Panc1 (cell line): ENCODE results near the gene LRRC25.

Experiments
- POLR2AphosphoS5 ChIP-seq: IDR thresholded peaks from 2 replicates; pipeline ENCODE4 v1.6.1; 2012; ENCODE audit warnings: mild to moderate bottlenecking, low read depth, low read length, moderate library complexity
- REST ChIP-seq, 2 experiments: IDR thresholded peaks; 2 replicates each; pipeline ENCODE4 v1.6.1; 2011 to 2012; ENCODE audit warnings: low read depth in 2 of 2, control low read depth in 1 of 2, low read length in 1 of 2, mild to moderate bottlenecking in 1 of 2, moderate library complexity in 1 of 2; ENCODE audit not compliant: insufficient read depth in 1 of 2
- TF ChIP-seq, protein P1 (sequence below): fragments of 450-650 bp; IDR thresholded peaks from 2 replicates; pipeline ENCODE4 v1.5.1; 2017; ENCODE audit warnings: mild to moderate bottlenecking

DNA sequence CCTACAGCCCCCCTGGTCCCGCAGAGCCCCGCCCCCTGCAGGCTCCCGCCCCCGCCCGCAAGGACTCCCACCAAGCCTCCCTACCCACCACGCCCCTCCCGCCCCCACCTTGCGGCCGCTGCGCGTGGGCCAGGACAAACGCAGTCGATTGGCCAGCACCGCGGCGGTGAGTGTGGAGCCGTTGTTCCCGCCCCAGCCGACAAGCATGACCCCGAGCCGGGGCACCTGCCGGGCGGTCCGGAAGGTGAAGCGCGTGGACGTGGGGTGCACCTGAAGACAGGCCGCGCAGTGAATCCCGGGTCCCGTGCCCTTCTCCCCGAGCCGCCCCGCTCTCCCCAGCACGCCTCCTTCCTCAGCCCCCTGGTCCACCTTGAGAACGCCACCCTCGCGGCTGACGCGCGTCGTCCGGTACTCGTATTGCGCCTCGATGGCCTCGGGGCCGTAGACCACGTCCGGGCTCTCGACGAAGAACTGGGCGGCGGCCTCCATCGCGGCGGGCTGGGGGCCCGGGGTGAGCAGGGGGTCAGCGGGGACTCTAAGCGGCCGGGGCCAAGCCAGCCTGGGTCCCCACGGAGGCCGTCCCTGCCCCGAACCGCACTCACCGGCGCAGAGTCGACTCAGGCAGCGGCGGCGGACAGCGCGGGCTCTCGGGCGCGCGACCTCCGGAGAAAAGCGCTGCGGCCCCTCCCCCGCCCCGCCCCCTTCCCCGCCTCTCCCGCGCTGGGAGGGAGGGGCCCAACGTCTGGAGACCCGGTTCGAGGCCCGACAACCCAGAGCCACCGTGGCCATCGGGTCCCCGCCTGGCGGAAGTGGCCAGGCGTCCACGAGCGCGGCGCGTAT is 40.3 kb upstream of the LRRC25 start, which contains the start of gene ISYNA1:
- no peak for TF ChIP-seq REST (IDR thresholded peaks at IDR 0.05; ENCODE audit: insufficient read depth in 1 of 2, low read depth in 2 of 2, low read length in 1 of 2)
- TF ChIP-seq, protein P1, sequence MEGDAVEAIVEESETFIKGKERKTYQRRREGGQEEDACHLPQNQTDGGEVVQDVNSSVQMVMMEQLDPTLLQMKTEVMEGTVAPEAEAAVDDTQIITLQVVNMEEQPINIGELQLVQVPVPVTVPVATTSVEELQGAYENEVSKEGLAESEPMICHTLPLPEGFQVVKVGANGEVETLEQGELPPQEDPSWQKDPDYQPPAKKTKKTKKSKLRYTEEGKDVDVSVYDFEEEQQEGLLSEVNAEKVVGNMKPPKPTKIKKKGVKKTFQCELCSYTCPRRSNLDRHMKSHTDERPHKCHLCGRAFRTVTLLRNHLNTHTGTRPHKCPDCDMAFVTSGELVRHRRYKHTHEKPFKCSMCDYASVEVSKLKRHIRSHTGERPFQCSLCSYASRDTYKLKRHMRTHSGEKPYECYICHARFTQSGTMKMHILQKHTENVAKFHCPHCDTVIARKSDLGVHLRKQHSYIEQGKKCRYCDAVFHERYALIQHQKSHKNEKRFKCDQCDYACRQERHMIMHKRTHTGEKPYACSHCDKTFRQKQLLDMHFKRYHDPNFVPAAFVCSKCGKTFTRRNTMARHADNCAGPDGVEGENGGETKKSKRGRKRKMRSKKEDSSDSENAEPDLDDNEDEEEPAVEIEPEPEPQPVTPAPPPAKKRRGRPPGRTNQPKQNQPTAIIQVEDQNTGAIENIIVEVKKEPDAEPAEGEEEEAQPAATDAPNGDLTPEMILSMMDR: no peak
- peak; percentile 63 for TF ChIP-seq POLR2AphosphoS5
